ENCODE measurements around the gene E2F6. TPM values are rescaled to one million over a fixed set of nuclear protein-coding genes. Genes with fewer than 3 reads are reported as not detected.

E2F6 gene
- total RNA-seq, 1 experiment from 2014 or later, result 21.8 TPM

DNA sequence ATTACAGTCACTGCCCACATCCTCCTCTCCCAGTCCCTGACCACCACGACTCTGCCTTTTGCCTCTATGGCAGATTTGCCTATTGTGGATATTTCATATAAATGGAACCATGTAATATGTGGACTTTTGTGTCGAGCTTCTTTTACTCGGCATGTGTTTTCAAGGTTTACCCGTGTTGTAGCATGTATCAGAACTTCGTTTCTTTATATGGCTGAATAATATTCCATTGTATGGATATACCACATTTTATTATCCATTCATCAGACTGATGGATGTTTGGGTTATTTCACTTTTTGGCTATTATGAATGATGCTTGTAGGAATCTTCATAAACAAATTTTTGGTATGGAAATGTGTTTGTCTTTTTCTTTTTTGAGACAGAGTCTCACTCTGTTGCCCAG, 24.2 kb upstream of the E2F6 start:
- no peak overlapping the region for H2BK5ac ChIP-seq (ENCODE audit: insufficient read length, low read length)
- no peak overlapping the region for H3K18ac ChIP-seq (ENCODE audit: insufficient read length, low read depth, low read length)
- no peak overlapping the region for H2BK20ac ChIP-seq (ENCODE audit: low read depth, low read length, poor library complexity, severe bottlenecking)
- no peak overlapping the region for H2AK5ac ChIP-seq (ENCODE audit: insufficient read length, low read length)
- no peaks in the 10 kb centered on the region; the same call in 1 of the 2 replicates for H3K4me1 ChIP-seq (ENCODE audit: insufficient read depth, low read length)
- no peaks in the 10 kb centered on the region for H3K27me3 ChIP-seq (ENCODE audit: insufficient read depth, low read length)
- no peak overlapping the region for H3T11ph ChIP-seq (ENCODE audit: low read length)
- H4K20me1 ChIP-seq (ENCODE audit: control insufficient read depth, insufficient read depth, insufficient read length), result no peaks in the 10 kb centered on the region
- no peak overlapping the region for H2BK12ac ChIP-seq (ENCODE audit: insufficient read length, low read depth, low read length)
- H3K9ac ChIP-seq (ENCODE audit: extremely low read depth, insufficient read length, low read length), result no peak overlapping the region
- no peak overlapping the region for H3K23ac ChIP-seq (ENCODE audit: insufficient read length, low read depth, low read length)
- no peak overlapping the region for H3K14ac ChIP-seq (ENCODE audit: insufficient read depth, low read length)
- H3K4me2 ChIP-seq (ENCODE audit: insufficient read depth, insufficient read length, low read length), result no peak overlapping the region
- Mint-ChIP-seq H3K4me3 (no peak overlapping the region), H3K27me3 (ENCODE audit: low read depth) (no peaks in the 10 kb centered on the region; the same call in 1 of the 2 replicates), H3K27ac (no peak overlapping the region), H3K36me3 (ENCODE audit: insufficient read depth in 1 of 3, low read depth in 3 of 3) (peaks cover 5 to 6% (median 5%) of the 10 kb centered on the region in 3 experiments; a peak in 6 of 7 replicates), H3K4me1 (peaks cover 14 to 17% of the 10 kb centered on the region in 2 experiments), H3K9me3 (peaks cover 4 to 5% of the 10 kb centered on the region in 2 experiments)
- no peaks in the 10 kb centered on the region for H3K79me1 ChIP-seq (ENCODE audit: insufficient read depth, low read depth, low read length, poor library complexity, severe bottlenecking)
- no CpG with 5 or more reads among the region's 5 CpGs for WGBS (ENCODE audit: extremely low coverage, insufficient read length, low lambda C conversion rate)
- no peak overlapping the region for H4K5ac ChIP-seq (ENCODE audit: insufficient read length, low read depth, low read length)
- H2AFZ ChIP-seq (ENCODE audit: low read length), result no peak overlapping the region
- no peak overlapping the region for H2BK120ac ChIP-seq (ENCODE audit: low read depth, low read length, poor library complexity, severe bottlenecking)
- no peaks in the 10 kb centered on the region for H3K9me3 ChIP-seq (ENCODE audit: control insufficient read depth, low read depth, low read length)
- no peak overlapping the region for H3K56ac ChIP-seq (ENCODE audit: insufficient read length, low read depth, low read length)
- H3K23me2 ChIP-seq (ENCODE audit: insufficient read length, low read depth, low read length, poor library complexity, severe bottlenecking), result no peaks in the 10 kb centered on the region
- H4K8ac ChIP-seq (replicated peaks; ENCODE audit: insufficient read length, low read depth, low read length), result no peak overlapping the region
- no peak overlapping the region for H3K27ac ChIP-seq (ENCODE audit: insufficient read length, low read depth, low read length)
- H2BK15ac ChIP-seq (ENCODE audit: low read depth, low read length), result no peak overlapping the region
- H4K91ac ChIP-seq (ENCODE audit: insufficient read length, low read depth, low read length), result no peak overlapping the region
- H3K79me2 ChIP-seq (ENCODE audit: insufficient read depth, low read length), result peaks cover 2% of the 10 kb centered on the region; the same call in 1 of the 2 replicates
- no peak for DNase-seq
- H3K4ac ChIP-seq (ENCODE audit: low read depth, low read length), result no peak overlapping the region
- TF ChIP-seq, protein P1, sequence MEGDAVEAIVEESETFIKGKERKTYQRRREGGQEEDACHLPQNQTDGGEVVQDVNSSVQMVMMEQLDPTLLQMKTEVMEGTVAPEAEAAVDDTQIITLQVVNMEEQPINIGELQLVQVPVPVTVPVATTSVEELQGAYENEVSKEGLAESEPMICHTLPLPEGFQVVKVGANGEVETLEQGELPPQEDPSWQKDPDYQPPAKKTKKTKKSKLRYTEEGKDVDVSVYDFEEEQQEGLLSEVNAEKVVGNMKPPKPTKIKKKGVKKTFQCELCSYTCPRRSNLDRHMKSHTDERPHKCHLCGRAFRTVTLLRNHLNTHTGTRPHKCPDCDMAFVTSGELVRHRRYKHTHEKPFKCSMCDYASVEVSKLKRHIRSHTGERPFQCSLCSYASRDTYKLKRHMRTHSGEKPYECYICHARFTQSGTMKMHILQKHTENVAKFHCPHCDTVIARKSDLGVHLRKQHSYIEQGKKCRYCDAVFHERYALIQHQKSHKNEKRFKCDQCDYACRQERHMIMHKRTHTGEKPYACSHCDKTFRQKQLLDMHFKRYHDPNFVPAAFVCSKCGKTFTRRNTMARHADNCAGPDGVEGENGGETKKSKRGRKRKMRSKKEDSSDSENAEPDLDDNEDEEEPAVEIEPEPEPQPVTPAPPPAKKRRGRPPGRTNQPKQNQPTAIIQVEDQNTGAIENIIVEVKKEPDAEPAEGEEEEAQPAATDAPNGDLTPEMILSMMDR (conservative IDR thresholded peaks at IDR 0.05), result no peak

All from H9 (cell line).